Measurements from ENCODE around the gene ANKRD6. TPM values are rescaled to one million over a fixed set of nuclear protein-coding genes. Genes with fewer than 3 reads are reported as not detected.
"Not testable (repeated sequence)": the region's sequence is repeated elsewhere in the genome, so short reads cannot be mapped to it uniquely, and the experiment has no call there.

The ANKRD6 gene
- 21.2 TPM for polyA plus RNA-seq (2013, experiment 1 of 2)
- 15.8 TPM for polyA plus RNA-seq (2013, experiment 2 of 2)

GRCh38 chr6:89432875-89433251 is at the start of gene ANKRD6:
Gene ANKRD6 (plus strand): TSS chr6:89433152. CDS start chr6:89566977, 133,825 bp downstream.
- WGBS, 2 experiments (ENCODE audit: insufficient coverage in 2 of 2) = 1% methylated on average over 16 to 27 of the region's 38 CpGs
- Histone ChIP-seq H3K4me3 (ENCODE audit: extremely low read depth, insufficient read depth, low read length, poor library complexity, severe bottlenecking) (peak within 1 kb of the TSS; percentile 72), H3K4me1 (ENCODE audit: control insufficient read depth, insufficient read depth, low read length, poor library complexity, severe bottlenecking) (no peaks in the 10 kb centered on the region), H3K27ac (ENCODE audit: low read depth, low read length, severe bottlenecking) (no peak within 1 kb of the TSS), H3K36me3 (ENCODE audit: control insufficient read depth, insufficient read depth, low read length) (no peaks in the 10 kb centered on the region), H3K9me3 (ENCODE audit: control insufficient read depth, low read length) (no peaks in the 10 kb centered on the region)

GRCh38 chr6:89385156-89385667 is 47.7 kb upstream of the ANKRD6 start:
- 86 to 100% methylated on average over 1 to 2 of the region's 5 CpGs for WGBS, 2 experiments (ENCODE audit: insufficient coverage in 2 of 2)
- Histone ChIP-seq H3K9me3 (ENCODE audit: control insufficient read depth, low read length) (no peaks in the 10 kb centered on the region), H3K36me3 (ENCODE audit: control insufficient read depth, insufficient read depth, low read length) (no peaks in the 10 kb centered on the region), H3K27ac (ENCODE audit: low read depth, low read length, severe bottlenecking) (no peak overlapping the region), H3K4me1 (ENCODE audit: control insufficient read depth, insufficient read depth, low read length, poor library complexity, severe bottlenecking) (no peaks in the 10 kb centered on the region), H3K4me3 (ENCODE audit: extremely low read depth, insufficient read depth, low read length, poor library complexity, severe bottlenecking) (no peak overlapping the region)

GRCh38 chr6:89385846-89386245 is 47.1 kb upstream of the ANKRD6 start:
- H3K27ac ChIP-seq (ENCODE audit: low read depth, low read length, severe bottlenecking) = no peak overlapping the region
- H3K4me1 ChIP-seq (ENCODE audit: control insufficient read depth, insufficient read depth, low read length, poor library complexity, severe bottlenecking) = no peaks in the 10 kb centered on the region
- WGBS, 2 experiments (ENCODE audit: insufficient coverage in 2 of 2) = 96 to 97% methylated on average over 7 of the region's 7 CpGs
- H3K4me3 ChIP-seq (ENCODE audit: extremely low read depth, insufficient read depth, low read length, poor library complexity, severe bottlenecking) = no peak overlapping the region
- no peaks in the 10 kb centered on the region for H3K36me3 ChIP-seq (ENCODE audit: control insufficient read depth, insufficient read depth, low read length)
- no peaks in the 10 kb centered on the region for H3K9me3 ChIP-seq (ENCODE audit: control insufficient read depth, low read length)

- H3K4me3 ChIP-seq (ENCODE audit: extremely low read depth, insufficient read depth, low read length, poor library complexity, severe bottlenecking) = no peak overlapping the region
- H3K36me3 ChIP-seq (ENCODE audit: control insufficient read depth, insufficient read depth, low read length) = no peaks in the 10 kb centered on the region
- WGBS, 2 experiments (ENCODE audit: insufficient coverage in 2 of 2) = 93 to 96% methylated on average over 6 of the region's 6 CpGs
- H3K27ac ChIP-seq (ENCODE audit: low read depth, low read length, severe bottlenecking) = no peak overlapping the region
- no peaks in the 10 kb centered on the region for H3K4me1 ChIP-seq (ENCODE audit: control insufficient read depth, insufficient read depth, low read length, poor library complexity, severe bottlenecking)
- H3K9me3 ChIP-seq (ENCODE audit: control insufficient read depth, low read length) = no peaks in the 10 kb centered on the region
Measured at GRCh38 chr6:89386917-89387491, 45.9 kb upstream of the ANKRD6 start.

- H3K36me3 ChIP-seq (ENCODE audit: control insufficient read depth, insufficient read depth, low read length) = no peaks in the 10 kb centered on the region
- 90 to 98% methylated on average over 7 of the region's 9 CpGs for WGBS, 2 experiments (ENCODE audit: insufficient coverage in 2 of 2)
- no peak overlapping the region for H3K4me3 ChIP-seq (ENCODE audit: extremely low read depth, insufficient read depth, low read length, poor library complexity, severe bottlenecking)
- no peaks in the 10 kb centered on the region for H3K4me1 ChIP-seq (ENCODE audit: control insufficient read depth, insufficient read depth, low read length, poor library complexity, severe bottlenecking)
- H3K27ac ChIP-seq (ENCODE audit: low read depth, low read length, severe bottlenecking) = no peak overlapping the region
- H3K9me3 ChIP-seq (ENCODE audit: control insufficient read depth, low read length) = no peaks in the 10 kb centered on the region
Measured at GRCh38 chr6:89387516-89388201, 45.3 kb upstream of the ANKRD6 start.

DNA sequence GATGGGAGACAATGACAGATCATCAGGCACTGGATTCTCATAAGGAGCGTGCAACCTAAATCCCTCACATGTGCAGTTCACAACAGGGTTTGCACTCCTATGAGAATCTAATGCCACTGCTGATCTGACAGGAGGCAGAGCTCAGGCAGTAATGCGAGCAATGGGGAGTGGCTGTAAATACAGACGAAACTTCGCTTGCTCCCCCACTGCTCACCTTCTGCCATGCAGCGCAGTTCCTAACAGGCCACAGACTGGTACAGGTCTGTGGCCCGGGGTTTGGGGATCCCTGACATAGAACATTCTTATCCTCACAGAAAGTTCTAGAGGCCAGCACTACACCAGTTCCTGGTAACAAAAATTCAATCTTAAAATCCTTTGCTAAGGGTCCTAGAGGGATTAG is 44.1 kb upstream of the ANKRD6 start:
- Histone ChIP-seq H3K9me3 (ENCODE audit: control insufficient read depth, low read length) (no peaks in the 10 kb centered on the region), H3K27ac (ENCODE audit: low read depth, low read length, severe bottlenecking) (no peak overlapping the region), H3K4me3 (ENCODE audit: extremely low read depth, insufficient read depth, low read length, poor library complexity, severe bottlenecking) (no peak overlapping the region), H3K4me1 (ENCODE audit: control insufficient read depth, insufficient read depth, low read length, poor library complexity, severe bottlenecking) (no peaks in the 10 kb centered on the region), H3K36me3 (ENCODE audit: control insufficient read depth, insufficient read depth, low read length) (no peaks in the 10 kb centered on the region)
- WGBS, 2 experiments (ENCODE audit: insufficient coverage in 2 of 2) = 92 to 95% methylated on average over 6 of the region's 6 CpGs

GRCh38 chr6:89392823-89393222 is 40.1 kb upstream of the ANKRD6 start:
- H3K9me3 ChIP-seq (ENCODE audit: control insufficient read depth, low read length) = no peaks in the 10 kb centered on the region
- H3K4me3 ChIP-seq (ENCODE audit: extremely low read depth, insufficient read depth, low read length, poor library complexity, severe bottlenecking) = no peak overlapping the region
- no peak overlapping the region for H3K27ac ChIP-seq (ENCODE audit: low read depth, low read length, severe bottlenecking)
- H3K4me1 ChIP-seq (ENCODE audit: control insufficient read depth, insufficient read depth, low read length, poor library complexity, severe bottlenecking) = no peaks in the 10 kb centered on the region
- no peaks in the 10 kb centered on the region for H3K36me3 ChIP-seq (ENCODE audit: control insufficient read depth, insufficient read depth, low read length)

DNA sequence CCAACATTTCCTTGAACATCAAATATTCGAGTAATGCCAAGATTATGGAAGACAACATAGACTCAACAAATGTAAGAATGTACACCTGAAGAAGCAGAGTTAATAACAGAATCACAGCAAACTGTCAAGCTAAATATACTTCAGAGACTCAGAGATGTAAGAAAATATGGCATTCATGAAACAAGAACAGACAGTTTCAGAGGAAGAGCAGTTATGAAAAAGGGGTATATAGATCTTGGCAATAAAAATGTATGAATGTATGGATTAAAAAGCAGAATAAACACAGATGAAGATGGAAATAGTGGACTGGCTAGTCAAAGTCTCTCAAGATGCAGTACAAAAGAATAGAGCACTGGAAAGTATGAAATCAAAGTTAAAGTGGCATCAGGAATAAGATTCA is 39.3 kb upstream of the ANKRD6 start:
- H3K4me3 ChIP-seq (ENCODE audit: extremely low read depth, insufficient read depth, low read length, poor library complexity, severe bottlenecking) = no peak overlapping the region
- H3K4me1 ChIP-seq (ENCODE audit: control insufficient read depth, insufficient read depth, low read length, poor library complexity, severe bottlenecking) = no peaks in the 10 kb centered on the region
- no peaks in the 10 kb centered on the region for H3K36me3 ChIP-seq (ENCODE audit: control insufficient read depth, insufficient read depth, low read length)
- no peaks in the 10 kb centered on the region for H3K9me3 ChIP-seq (ENCODE audit: control insufficient read depth, low read length)
- no peak overlapping the region for H3K27ac ChIP-seq (ENCODE audit: low read depth, low read length, severe bottlenecking)
- 100% methylated on average over 1 of the region's 1 CpG; no CpG with 5 or more reads in 1 of the 2 experiments for WGBS, 2 experiments (ENCODE audit: insufficient coverage in 2 of 2)

DNA sequence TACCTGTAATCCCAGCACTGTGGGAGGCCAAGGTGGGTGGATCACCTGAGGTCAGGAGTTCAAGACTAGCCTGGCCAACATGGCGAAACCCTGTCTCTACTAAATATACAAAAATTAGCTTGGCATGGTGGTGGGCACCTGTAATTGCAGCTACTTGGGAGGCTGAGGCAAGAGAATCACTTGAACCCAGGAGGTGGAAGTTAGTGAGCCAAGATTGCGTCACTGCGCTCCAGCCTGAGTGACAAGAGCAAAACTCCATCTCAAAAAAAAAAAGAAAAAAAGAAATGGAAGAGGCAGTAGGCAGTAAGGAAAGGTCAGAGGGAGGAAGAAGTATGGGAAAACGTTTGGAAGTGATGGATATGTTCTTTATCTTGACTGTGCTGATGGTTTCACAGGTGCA is 35.1 kb upstream of the ANKRD6 start:
- H3K36me3 ChIP-seq (ENCODE audit: control insufficient read depth, insufficient read depth, low read length); H3K9me3 ChIP-seq (ENCODE audit: control insufficient read depth, low read length); H3K27ac ChIP-seq (ENCODE audit: low read depth, low read length, severe bottlenecking); H3K4me1 ChIP-seq (ENCODE audit: control insufficient read depth, insufficient read depth, low read length, poor library complexity, severe bottlenecking); H3K4me3 ChIP-seq (ENCODE audit: extremely low read depth, insufficient read depth, low read length, poor library complexity, severe bottlenecking): not testable (repeated sequence)
- WGBS, 2 experiments (ENCODE audit: insufficient coverage in 2 of 2) = 40 to 73% methylated on average over 1 to 3 of the region's 4 CpGs

- Histone ChIP-seq H3K9me3 (ENCODE audit: control insufficient read depth, low read length) (no peaks in the 10 kb centered on the region), H3K27ac (ENCODE audit: low read depth, low read length, severe bottlenecking) (no peak overlapping the region), H3K4me3 (ENCODE audit: extremely low read depth, insufficient read depth, low read length, poor library complexity, severe bottlenecking) (no peak overlapping the region), H3K36me3 (ENCODE audit: control insufficient read depth, insufficient read depth, low read length) (no peaks in the 10 kb centered on the region), H3K4me1 (ENCODE audit: control insufficient read depth, insufficient read depth, low read length, poor library complexity, severe bottlenecking) (no peaks in the 10 kb centered on the region)
- WGBS, 2 experiments (ENCODE audit: insufficient coverage in 2 of 2) = 92 to 100% methylated on average over 1 to 2 of the region's 7 CpGs
Measured at GRCh38 chr6:89398762-89399525, 34.0 kb upstream of the ANKRD6 start.
